Activated CD8-positive, alpha-beta memory T cell treated with anti-CD3 and anti-CD28 coated beads, Interleukin-2, amount 50 U/mL, for 4 hours (primary cell): Measurements from ENCODE around the gene TFPT.

ENCODE experiments used
- DNase-seq: peaks from one replicate; pipeline ENCODE4 v3.0.0-alpha.2; 2020

Gene TFPT

DNA sequence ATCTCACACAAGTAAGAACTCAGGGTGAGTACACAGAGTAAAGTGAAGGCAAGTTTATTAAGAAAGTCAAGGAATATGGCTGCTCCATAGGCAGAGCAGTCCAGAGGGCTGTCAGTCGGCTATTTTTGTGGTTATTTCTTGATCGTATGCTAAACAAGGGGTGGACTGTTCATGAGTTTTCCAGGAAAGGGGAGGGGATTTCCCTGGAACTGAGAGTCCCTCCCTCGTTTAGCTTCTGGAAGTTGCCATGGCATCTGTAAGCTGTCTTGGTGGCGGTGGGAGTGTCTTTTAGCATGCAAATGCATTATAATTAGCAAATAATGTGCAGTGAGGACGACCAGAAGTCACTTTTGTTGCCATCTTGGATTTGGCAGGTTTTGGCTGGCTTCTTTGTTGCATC, 46.0 kb downstream of the TFPT start:
- no peak for DNase-seq

- no peak for DNase-seq
Measured at GRCh38 chr19:54063350-54064116, 51.9 kb downstream of the TFPT start, which contains the start of gene VSTM1. TSS of gene VSTM1 (minus strand) at chr19:54063897. CDS start at chr19:54063777, 120 bp downstream.

- DNase-seq, result no peak
Measured at GRCh38 chr19:54062643-54063042, 52.8 kb downstream of the TFPT start.
